Body of pancreas (tissue), 4 donors: ENCODE data around the gene DUOXA2.

Experiments used
- CTCF ChIP-seq, 7 experiments: fragments of 450-650 bp in 4 of 7; fragments of 200-600 bp in 3 of 7; sonication (generic) in 3 of 7; IDR thresholded peaks; one replicate each; pipeline ENCODE4 v1.5.1; 2016 to 2019; ENCODE audit warnings: antibody characterized with exemption in 7 of 7
- POLR2A ChIP-seq, 3 donors: fragments of 450-650 bp; IDR thresholded peaks; one replicate each; pipeline ENCODE4 v1.6.1; 2016; ENCODE audit warnings: antibody characterized with exemption in 3 of 3, mild to moderate bottlenecking in 2 of 3

- no peak for TF ChIP-seq POLR2A (IDR thresholded peaks at IDR 0.05)
- no peak for TF ChIP-seq CTCF (IDR thresholded peaks at IDR 0.05)
These were observed 16.7 kb upstream of the DUOXA2 start for GRCh38 chr15:45097466-45097865.
